GM12878 (cell line): ENCODE results near the gene VSTM2B. TPM values are rescaled to one million over a fixed set of nuclear protein-coding genes. Genes with fewer than 3 reads are reported as not detected.

ENCODE experiments used
- ATAC-seq: fragments of 200-7000 bp; cut with Tn5 transposase; 3 replicates; pipeline ENCODE4 v1.9.1; 2020; ENCODE audit warnings: mild to moderate bottlenecking, moderate library complexity
- BruUV-seq: library from RNA; stranded (reverse); fragments of 400-500 nt; replicated peaks from 2 replicates; lab custom pipeline; 2021; lab: Mats Ljungman, UMichigan
- CTCF ChIA-PET: fragments of 300-600 bp; sonication (Branson Sonifier 250); formaldehyde crosslinking; extraction: SDS; loops from one replicate; lab custom pipeline; 2021; ENCODE audit warnings: inconsistent platforms; lab: Yijun Ruan, JAX
- POLR2A ChIA-PET: fragments of 350-600 bp; formaldehyde crosslinking; extraction: SDS; loops from one replicate; lab custom pipeline; 2021; ENCODE audit warnings: inconsistent platforms; lab: Charles Lee
- RAD21 ChIA-PET: fragments of 300-600 bp; sonication (Branson Sonifier 250); formaldehyde crosslinking; loops from one replicate; lab custom pipeline; 2023; ENCODE audit warnings: antibody characterized with exemption; ENCODE audit not compliant: unreplicated experiment; lab: Charles Lee
- SMC1A ChIA-PET: fragments of 300-600 bp; sonication (Branson Sonifier 250); formaldehyde crosslinking; loops from one replicate; lab custom pipeline; 2023; ENCODE audit not compliant: unreplicated experiment, uncharacterized antibody; lab: Charles Lee
- DNase-seq: peaks from one replicate; pipeline ENCODE4 v3.0.0-alpha.2; 2011; ENCODE audit warnings: low read depth, low spot score
- FAIRE-seq: peaks from 3 replicates; lab custom pipeline; 2011; peaks lifted over from hg19 to GRCh38; lab: Jason Lieb, UNC
- H2AFZ ChIP-seq: 2 replicates; pipeline ENCODE4 v1.6.0; 2011; ENCODE audit warnings: low read depth, low read length, control low read depth; ENCODE audit not compliant: control insufficient read depth
- H3K27ac ChIP-seq: 2 replicates; pipeline ENCODE4 v1.5.1; 2011; ENCODE audit warnings: control low read depth; ENCODE audit not compliant: control insufficient read depth, insufficient read depth
- H3K27me3 ChIP-seq, 2 experiments: replicated peaks in 1 of 2; 2 replicates each; pipeline versions ENCODE4 v1.6.0 to v1.6.1; 2011; ENCODE audit warnings: low read length in 1 of 2; ENCODE audit not compliant: control insufficient read depth in 2 of 2, insufficient read depth in 2 of 2
- H3K36me3 ChIP-seq, 2 experiments: 2 replicates each; pipeline ENCODE4 v1.5.1; 2011; ENCODE audit warnings: low read length in 1 of 2; ENCODE audit not compliant: control insufficient read depth in 2 of 2, insufficient read depth in 2 of 2
- H3K4me1 ChIP-seq: 2 replicates; pipeline ENCODE4 v1.6.1; 2011; ENCODE audit warnings: mild to moderate bottlenecking, low read length, moderate library complexity, mixed read lengths; ENCODE audit not compliant: control insufficient read depth, insufficient read depth
- H3K4me2 ChIP-seq: 2 replicates; pipeline ENCODE4 v1.6.0; 2011; ENCODE audit warnings: control low read depth; ENCODE audit not compliant: control insufficient read depth, insufficient read depth
- H3K4me3 ChIP-seq: fragments of 200-600 bp; sonication (generic); 2 replicates; pipeline ENCODE4 v1.5.1; 2016
- H3K79me2 ChIP-seq: 2 replicates; pipeline ENCODE4 v1.6.0; 2011; ENCODE audit warnings: low read length; ENCODE audit not compliant: control insufficient read depth, insufficient read depth
- H3K9ac ChIP-seq: 2 replicates; pipeline ENCODE4 v1.8.0; 2011; ENCODE audit warnings: low read length, control low read depth, mixed read lengths; ENCODE audit not compliant: control insufficient read depth, insufficient read depth
- H3K9me3 ChIP-seq: replicated peaks from 3 replicates; pipeline ENCODE4 v1.5.1; 2011; ENCODE audit warnings: mild to moderate bottlenecking, low read length; ENCODE audit not compliant: control insufficient read depth, insufficient read depth
- H4K20me1 ChIP-seq: 2 replicates; pipeline ENCODE4 v1.6.0; 2011; ENCODE audit not compliant: control insufficient read depth, insufficient read depth
- ASH2L ChIP-seq: fragments of 300-600, 200-600 bp; sonication (generic); IDR thresholded peaks from 2 replicates; pipeline ENCODE4 v1.6.1; 2017; ENCODE audit warnings: low read depth, mild to moderate bottlenecking, borderline replicate concordance
- BMI1 ChIP-seq: fragments of 450-650 bp; IDR thresholded peaks from 2 replicates; pipeline ENCODE4 v1.6.1; 2016; ENCODE audit warnings: mild to moderate bottlenecking, moderate library complexity, borderline replicate concordance
- ELK1 ChIP-seq: IDR thresholded peaks from 2 replicates; pipeline ENCODE4 v1.6.1; 2012; ENCODE audit warnings: low read depth, low read length, improper control_type of control experiment
- GATAD2B ChIP-seq: fragments of 450-650 bp; conservative IDR thresholded peaks from 2 replicates; pipeline ENCODE4 v1.6.1; 2017; ENCODE audit warnings: low read depth, mild to moderate bottlenecking, moderate library complexity
- KAT2A ChIP-seq: conservative IDR thresholded peaks from 2 replicates; pipeline ENCODE4 v1.6.1; 2011; ENCODE audit warnings: low read depth, low read length; ENCODE audit not compliant: control insufficient read depth
- MTA3 ChIP-seq: IDR thresholded peaks from 2 replicates; pipeline ENCODE4 v1.6.1; 2012; ENCODE audit warnings: low read length, inconsistent platforms, borderline replicate concordance
- MXI1 ChIP-seq: fragments of 150-350 bp; IDR thresholded peaks from 2 replicates; pipeline ENCODE4 v1.6.1; 2011; ENCODE audit warnings: low read depth, mild to moderate bottlenecking, inconsistent platforms, low read length, improper control_type of control experiment
- RBBP5 ChIP-seq: fragments of 200-600 bp; sonication (generic); conservative IDR thresholded peaks from 2 replicates; pipeline ENCODE4 v1.6.1; 2016
- RELA ChIP-seq: fragments of 450-650 bp; IDR thresholded peaks from 2 replicates; pipeline ENCODE4 v1.8.0; 2014; ENCODE audit warnings: borderline replicate concordance; ENCODE audit not compliant: partially characterized antibody
- WGBS: methylation state at CpG from one replicate; pipeline ENCODE4 v1.1.6; 2016; ENCODE audit warnings: low lambda C conversion rate; ENCODE audit not compliant: insufficient replicate concordance, insufficient coverage; ENCODE audit errors: missing lambda C conversion rate; 5-methylcytosine and 5-hydroxymethylcytosine counted together
- in situ Hi-C: fragments of 300-500 bp; cut with MboI; formaldehyde crosslinking; loops from 9 replicates; pipeline ENCODE4 v1.14.3; 2018; ENCODE audit warnings: mixed read lengths
- intact Hi-C: fragments of 100-400 bp; cut with micrococcal nuclease; formaldehyde crosslinking; loops from one replicate; pipeline ENCODE4 v1.14.2; 2022; ENCODE audit not compliant: unreplicated experiment
- polyA plus RNA-seq, 11 experiments: library from polyadenylated mRNA; depleted of rRNA in 4 of 11; unstranded in 6 of 11; stranded (reverse) in 5 of 11; fragments of >200 nt; fragmentation: Nextera tagmentation in 4 of 11; fragmentation: Illumina TruSeq in 1 of 11; extraction: Ambion mirVana in 4 of 11; extraction: Trizol in 1 of 11; gene quantifications; 1 replicate in 1 of 11; 2 replicates in 10 of 11; pipeline versions ENCODE4 v1.2.1 to v1.2.3, GENCODE V29; 2011 to 2016; ENCODE audit warnings: inconsistent platforms in 2 of 11, missing spikeins in 2 of 11, low read depth in 1 of 11
- total RNA-seq, 4 experiments: library from RNA; depleted of rRNA in 3 of 4; stranded (reverse); fragments of >200 nt in 3 of 4; fragmentation: Illumina TruSeq in 1 of 4; extraction: Trizol in 1 of 4; gene quantifications; 2 replicates each; pipeline versions ENCODE4 v1.2.1 to v1.2.3, GENCODE V29; 2013 to 2021
- TF ChIP-seq, protein P1 (sequence below): fragments of 450-650 bp; IDR thresholded peaks from 2 replicates; pipeline ENCODE4 v1.6.1; 2017; ENCODE audit warnings: mild to moderate bottlenecking, low read depth, inconsistent platforms; ENCODE audit not compliant: poor library complexity, severe bottlenecking

Gene VSTM2B
- total and polyA plus RNA-seq, 10 of the 15 experiments (the other 5 are each of a cell fraction or from before 2014, with no cell fraction given): not detected

- DNase-seq (no peak), ATAC-seq (no peak), FAIRE-seq (no peak)
- intact Hi-C loops (no loop called here), in situ Hi-C loops (no loop called here)
- H3K27ac ChIP-seq: no peak overlapping the region
- WGBS: 0% methylated on average over 4 of the region's 4 CpGs
- H3K9ac ChIP-seq: no peak overlapping the region
- no TSS peak for BruUV-seq
- CTCF ChIA-PET: no interaction called here
- no peaks in the 10 kb centered on the region for H3K36me3 ChIP-seq
- H3K4me3 ChIP-seq: no peak overlapping the region
- SMC1A ChIA-PET: no interaction called here
- TF ChIP-seq RELA: no peak
- TF ChIP-seq, protein P1, sequence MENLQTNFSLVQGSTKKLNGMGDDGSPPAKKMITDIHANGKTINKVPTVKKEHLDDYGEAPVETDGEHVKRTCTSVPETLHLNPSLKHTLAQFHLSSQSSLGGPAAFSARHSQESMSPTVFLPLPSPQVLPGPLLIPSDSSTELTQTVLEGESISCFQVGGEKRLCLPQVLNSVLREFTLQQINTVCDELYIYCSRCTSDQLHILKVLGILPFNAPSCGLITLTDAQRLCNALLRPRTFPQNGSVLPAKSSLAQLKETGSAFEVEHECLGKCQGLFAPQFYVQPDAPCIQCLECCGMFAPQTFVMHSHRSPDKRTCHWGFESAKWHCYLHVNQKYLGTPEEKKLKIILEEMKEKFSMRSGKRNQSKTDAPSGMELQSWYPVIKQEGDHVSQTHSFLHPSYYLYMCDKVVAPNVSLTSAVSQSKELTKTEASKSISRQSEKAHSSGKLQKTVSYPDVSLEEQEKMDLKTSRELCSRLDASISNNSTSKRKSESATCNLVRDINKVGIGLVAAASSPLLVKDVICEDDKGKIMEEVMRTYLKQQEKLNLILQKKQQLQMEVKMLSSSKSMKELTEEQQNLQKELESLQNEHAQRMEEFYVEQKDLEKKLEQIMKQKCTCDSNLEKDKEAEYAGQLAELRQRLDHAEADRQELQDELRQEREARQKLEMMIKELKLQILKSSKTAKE: no peak
- no peak for TF ChIP-seq ELK1
- TF ChIP-seq RBBP5: no peak
- no peak for TF ChIP-seq BMI1
- no peak for TF ChIP-seq MXI1
- TF ChIP-seq KAT2A: no peak
- TF ChIP-seq MTA3: no peak
- no peak for TF ChIP-seq GATAD2B
- TF ChIP-seq ASH2L: no peak
- H4K20me1 ChIP-seq: no peaks in the 10 kb centered on the region
- no peaks in the 10 kb centered on the region for H3K9me3 ChIP-seq
- POLR2A ChIA-PET: no interaction called here
- no peak overlapping the region for H2AFZ ChIP-seq
- no peaks in the 10 kb centered on the region for H3K79me2 ChIP-seq
- no peaks in the 10 kb centered on the region for H3K27me3 ChIP-seq
- RAD21 ChIA-PET: no interaction called here
- no peak overlapping the region for H3K4me2 ChIP-seq
- H3K4me1 ChIP-seq: no peaks in the 10 kb centered on the region
Observed at GRCh38 chr19:29517412-29517811, 8.4 kb upstream of the VSTM2B start.
